ENCODE measurements around the gene ZIC5. TPM values are rescaled to one million over a fixed set of nuclear protein-coding genes. Genes with fewer than 3 reads are reported as not detected.

The ZIC5 gene
- total RNA-seq, 1 experiment from 2014 or later, result not detected

DNA sequence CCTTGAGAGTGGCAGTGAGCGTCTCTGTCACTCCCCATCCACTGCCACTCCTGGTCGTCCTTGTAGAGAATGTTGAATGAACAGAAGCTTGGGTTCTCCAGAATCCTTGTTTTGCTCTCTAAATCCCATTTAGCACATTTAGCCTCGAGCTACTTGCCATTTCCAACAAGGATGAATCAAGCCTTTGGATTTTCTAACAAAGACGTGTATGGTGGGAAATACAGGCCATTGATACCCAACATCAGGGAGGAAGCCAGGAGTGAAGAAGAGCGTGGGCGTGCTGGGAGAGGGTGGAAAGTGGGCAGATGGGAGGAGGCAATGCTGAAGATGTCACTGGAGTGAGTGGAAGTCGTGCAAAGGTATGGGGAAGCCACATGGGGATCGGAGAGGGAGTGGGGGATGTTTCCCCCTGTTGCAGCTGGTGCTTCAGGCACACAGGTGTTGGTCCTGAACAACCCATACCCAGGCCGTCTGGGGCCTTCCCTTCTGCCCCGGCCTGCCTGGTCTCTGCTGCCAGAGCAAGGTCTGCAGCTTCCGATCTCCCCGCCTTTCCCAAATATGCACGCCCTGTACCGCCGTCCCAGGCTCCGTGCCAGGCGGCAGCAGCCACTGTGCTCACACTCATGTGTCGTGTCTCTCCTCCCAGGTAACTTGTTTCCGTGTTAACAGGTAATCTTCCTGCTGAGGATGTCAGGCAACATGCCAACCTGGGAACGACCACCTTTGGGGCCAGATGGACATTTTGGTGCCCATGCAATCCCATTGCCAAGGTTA, 48.7 kb downstream of the ZIC5 start:
- Histone ChIP-seq H3K4me1 (ENCODE audit: low read length) (no peaks in the 10 kb centered on the region), H3K4me2 (ENCODE audit: low read depth, low read length, poor library complexity, severe bottlenecking) (no peak overlapping the region), H3K9me3 (ENCODE audit: low read length) (no peaks in the 10 kb centered on the region), H3K27me3 (ENCODE audit: low read length) (no peaks in the 10 kb centered on the region), H3K79me2 (ENCODE audit: low read length) (no peaks in the 10 kb centered on the region), H4K20me1 (ENCODE audit: insufficient read depth, low read depth, low read length) (no peaks in the 10 kb centered on the region), H3K27ac (ENCODE audit: low read length) (no peak overlapping the region), H3K9me2 (replicated peaks; ENCODE audit: insufficient read depth, low read length) (no peaks in the 10 kb centered on the region), H3K36me3 (ENCODE audit: insufficient read depth, low read length) (no peaks in the 10 kb centered on the region), H3K9ac (ENCODE audit: low read length) (no peak overlapping the region), H2AFZ (ENCODE audit: low read length) (no peak overlapping the region), H3K4me3 (ENCODE audit: low read length) (no peak overlapping the region)
- DNase-seq, result no peak

DNA sequence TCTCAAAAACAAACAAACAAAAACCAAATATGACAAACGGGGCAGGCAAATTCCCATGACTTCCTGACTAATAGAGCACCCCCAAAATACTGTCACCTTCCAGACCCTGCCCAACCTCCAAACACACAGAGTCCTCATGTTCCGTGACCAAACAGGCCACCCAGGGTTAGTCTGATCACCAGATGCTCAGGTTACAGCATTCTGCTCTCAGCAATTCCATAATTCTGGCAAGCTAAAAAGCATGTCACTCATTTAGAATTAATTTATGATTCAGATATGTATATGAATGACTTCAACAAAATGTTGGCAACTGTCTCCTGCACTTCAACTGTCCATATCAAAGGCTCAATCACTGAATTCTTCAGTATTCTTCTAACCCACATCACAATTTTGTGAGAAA, 52.4 kb downstream of the ZIC5 start:
- Histone ChIP-seq H3K9me3 (ENCODE audit: low read length) (no peaks in the 10 kb centered on the region), H3K27me3 (ENCODE audit: low read length) (no peaks in the 10 kb centered on the region), H2AFZ (ENCODE audit: low read length) (no peak overlapping the region), H3K79me2 (ENCODE audit: low read length) (no peaks in the 10 kb centered on the region), H3K36me3 (ENCODE audit: insufficient read depth, low read length) (no peaks in the 10 kb centered on the region), H3K4me2 (ENCODE audit: low read depth, low read length, poor library complexity, severe bottlenecking) (no peak overlapping the region), H4K20me1 (ENCODE audit: insufficient read depth, low read depth, low read length) (no peaks in the 10 kb centered on the region), H3K4me1 (ENCODE audit: low read length) (peaks cover 8% of the 10 kb centered on the region), H3K9me2 (replicated peaks; ENCODE audit: insufficient read depth, low read length) (no peaks in the 10 kb centered on the region), H3K4me3 (ENCODE audit: low read length) (no peak overlapping the region), H3K9ac (ENCODE audit: low read length) (no peak overlapping the region), H3K27ac (ENCODE audit: low read length) (no peak overlapping the region)
- DNase-seq, result no peak

DNA sequence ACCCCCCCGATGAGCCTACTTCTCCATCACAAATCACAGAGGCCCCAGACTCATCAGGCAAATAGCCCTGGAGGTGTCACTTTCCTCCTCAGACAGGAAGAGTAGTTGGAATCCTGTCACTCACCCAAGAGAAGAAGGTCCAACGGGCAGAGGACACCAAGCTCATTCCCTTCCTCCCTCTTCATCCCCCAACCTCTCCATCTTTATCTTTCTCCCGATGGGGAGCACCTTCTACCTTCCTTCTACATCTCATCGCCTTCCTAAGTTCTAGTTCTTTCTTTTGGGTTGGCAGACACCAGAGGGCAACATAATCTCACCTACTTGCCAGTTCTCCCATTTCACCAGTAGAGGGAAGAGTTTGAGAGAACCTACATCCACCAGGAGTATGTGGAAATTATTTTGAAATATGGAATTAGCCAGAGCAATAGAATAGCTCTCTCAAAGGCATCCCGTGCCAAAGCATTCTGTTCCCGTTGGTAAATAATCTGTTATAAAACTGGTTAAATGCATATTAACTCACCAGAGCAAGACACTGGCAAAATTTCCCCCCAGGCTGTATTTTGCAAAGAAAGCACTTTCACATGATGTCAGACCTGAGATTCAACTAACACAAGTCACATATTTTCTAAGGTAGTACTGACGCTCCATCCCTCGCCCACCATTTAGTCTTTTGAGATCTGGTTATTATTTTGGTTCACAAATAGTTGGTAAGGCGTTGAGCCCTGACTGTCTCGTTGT, 55.0 kb downstream of the ZIC5 start:
- peak overlapping the region; percentile 48; the same call in 1 of the 2 replicates for H2AFZ ChIP-seq (ENCODE audit: low read length)
- H3K4me3 ChIP-seq (ENCODE audit: low read length), result no peak overlapping the region
- H3K36me3 ChIP-seq (ENCODE audit: insufficient read depth, low read length), result no peaks in the 10 kb centered on the region
- H3K27ac ChIP-seq (ENCODE audit: low read length), result no peak overlapping the region
- H3K9ac ChIP-seq (ENCODE audit: low read length), result peak overlapping the region; percentile 14; the same call in 1 of the 2 replicates
- no peaks in the 10 kb centered on the region for H3K9me2 ChIP-seq (replicated peaks; ENCODE audit: insufficient read depth, low read length)
- no peaks in the 10 kb centered on the region for H3K79me2 ChIP-seq (ENCODE audit: low read length)
- no peaks in the 10 kb centered on the region for H3K27me3 ChIP-seq (ENCODE audit: low read length)
- H4K20me1 ChIP-seq (ENCODE audit: insufficient read depth, low read depth, low read length), result no peaks in the 10 kb centered on the region
- no peaks in the 10 kb centered on the region for H3K9me3 ChIP-seq (ENCODE audit: low read length)
- peak overlapping the region; percentile 29 for H3K4me2 ChIP-seq (ENCODE audit: low read depth, low read length, poor library complexity, severe bottlenecking)
- peak; percentile 85 for DNase-seq
- peaks cover 17% of the 10 kb centered on the region for H3K4me1 ChIP-seq (ENCODE audit: low read length)

DNA sequence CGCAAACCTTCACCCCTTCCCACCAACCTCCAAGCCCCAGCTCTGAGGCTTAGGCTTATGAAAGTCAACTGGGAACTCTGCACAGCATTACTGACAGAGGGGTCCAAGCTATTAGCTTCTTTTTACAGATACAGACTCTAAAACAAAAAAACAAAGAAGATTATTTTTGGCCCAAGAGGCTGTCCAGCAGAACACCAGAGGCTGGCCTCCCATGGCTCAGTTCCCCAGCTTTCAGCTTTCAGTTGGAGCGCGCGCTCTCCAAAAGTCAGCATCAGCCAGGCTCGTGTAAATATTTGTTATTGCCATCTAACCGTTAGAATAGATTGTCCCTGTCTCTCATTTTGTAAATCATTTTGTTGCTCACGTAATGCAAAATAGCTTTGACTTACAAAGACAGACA, 58.4 kb downstream of the ZIC5 start:
- Histone ChIP-seq H3K9me3 (ENCODE audit: low read length) (no peaks in the 10 kb centered on the region), H3K36me3 (ENCODE audit: insufficient read depth, low read length) (no peaks in the 10 kb centered on the region), H2AFZ (ENCODE audit: low read length) (no peak overlapping the region), H3K79me2 (ENCODE audit: low read length) (no peaks in the 10 kb centered on the region), H3K9ac (ENCODE audit: low read length) (no peak overlapping the region), H3K27ac (ENCODE audit: low read length) (no peak overlapping the region), H3K4me3 (ENCODE audit: low read length) (no peak overlapping the region), H3K4me1 (ENCODE audit: low read length) (peaks cover 26% of the 10 kb centered on the region), H3K4me2 (ENCODE audit: low read depth, low read length, poor library complexity, severe bottlenecking) (no peak overlapping the region), H3K27me3 (ENCODE audit: low read length) (no peaks in the 10 kb centered on the region), H3K9me2 (replicated peaks; ENCODE audit: insufficient read depth, low read length) (no peaks in the 10 kb centered on the region), H4K20me1 (ENCODE audit: insufficient read depth, low read depth, low read length) (no peaks in the 10 kb centered on the region)
- DNase-seq, result no peak

Other genes starting within 250 kb of the ZIC5 start
- gene ZIC2, start 10.0 kb upstream of the ZIC5 start, total RNA-seq (2014; rRNA removed; shearing (Covaris generic); ENCODE audit: low replicate concordance), result not detected in 2 replicates
- 4.3 and 7.0 TPM in 2 replicates for gene PCCA, start 117.3 kb upstream of the ZIC5 start, total RNA-seq (2014; rRNA removed; shearing (Covaris generic); ENCODE audit: low replicate concordance)

Data from Karpas-422 (cell line).